Stimulated activated CD8-positive, alpha-beta memory T cell treated with anti-CD3 and anti-CD28 coated beads, Interleukin-7, amount 100 ng/mL, for 48 hours (primary cell): ENCODE measurements around the gene ADCY5.
A peak's percentile ranks its signal among the peaks of the same experiment; 100 is the strongest.

ENCODE experiments used
- DNase-seq, 2 donors: peaks; one replicate each; pipeline ENCODE4 v3.0.0-alpha.2; 2020; ENCODE audit warnings: low read depth in 1 of 2; ENCODE audit errors: extremely low read depth in 1 of 2

The ADCY5 gene

DNA sequence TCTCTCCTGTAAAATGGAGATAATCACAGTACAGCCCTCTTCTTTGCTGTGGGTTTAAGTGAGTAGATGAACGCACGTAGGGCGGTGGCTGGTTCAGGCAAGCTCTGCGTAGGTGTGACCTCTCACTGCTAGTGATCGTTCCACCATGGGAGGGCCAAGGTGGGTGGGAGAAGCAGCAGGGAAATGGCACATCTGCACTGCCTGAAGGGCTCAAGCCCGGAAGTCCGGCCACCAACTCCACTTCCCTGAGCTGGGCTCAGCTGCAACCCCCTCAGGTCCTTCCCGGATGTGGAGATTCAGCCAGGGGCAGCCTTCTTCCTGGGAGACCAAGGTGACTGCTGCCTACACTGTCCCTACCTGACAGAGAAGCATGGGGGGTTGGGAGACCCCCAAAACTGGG, 102.9 kb downstream of the ADCY5 start:
- DNase-seq, result no peak

DNA sequence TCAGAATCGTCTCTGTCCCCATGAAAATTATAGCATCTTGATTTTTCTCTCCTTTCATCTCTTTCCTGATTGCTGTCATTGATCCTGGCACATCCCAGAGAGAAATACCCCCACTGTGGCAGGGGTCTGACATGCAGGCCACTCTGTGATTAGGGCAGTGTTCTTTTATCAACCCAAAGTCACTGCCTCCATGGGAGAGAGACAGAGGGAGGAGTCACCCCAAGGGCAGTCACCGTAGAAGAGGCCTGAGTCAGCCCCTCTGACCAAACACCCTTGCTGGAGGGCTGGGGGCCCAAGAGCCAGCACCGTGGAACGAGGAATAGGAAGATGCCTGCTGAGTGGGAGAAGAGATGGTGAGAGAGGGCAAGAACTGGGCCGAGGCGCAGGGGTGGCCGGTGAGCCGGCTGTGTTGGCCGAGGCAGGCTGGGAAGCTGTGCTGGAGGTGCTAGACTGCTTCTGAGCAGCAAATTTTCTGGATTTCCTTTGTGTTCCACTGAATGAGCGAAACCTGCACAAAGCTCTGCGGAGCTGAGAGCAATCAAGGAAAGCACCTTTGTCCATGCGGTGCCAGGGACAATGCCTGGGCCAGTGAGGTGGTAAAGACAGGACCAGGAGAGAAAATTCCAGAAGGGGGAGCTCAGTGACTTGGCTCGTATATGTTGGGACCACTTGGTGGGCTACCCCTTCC, 103.8 kb downstream of the ADCY5 start:
- no peak for DNase-seq

DNA sequence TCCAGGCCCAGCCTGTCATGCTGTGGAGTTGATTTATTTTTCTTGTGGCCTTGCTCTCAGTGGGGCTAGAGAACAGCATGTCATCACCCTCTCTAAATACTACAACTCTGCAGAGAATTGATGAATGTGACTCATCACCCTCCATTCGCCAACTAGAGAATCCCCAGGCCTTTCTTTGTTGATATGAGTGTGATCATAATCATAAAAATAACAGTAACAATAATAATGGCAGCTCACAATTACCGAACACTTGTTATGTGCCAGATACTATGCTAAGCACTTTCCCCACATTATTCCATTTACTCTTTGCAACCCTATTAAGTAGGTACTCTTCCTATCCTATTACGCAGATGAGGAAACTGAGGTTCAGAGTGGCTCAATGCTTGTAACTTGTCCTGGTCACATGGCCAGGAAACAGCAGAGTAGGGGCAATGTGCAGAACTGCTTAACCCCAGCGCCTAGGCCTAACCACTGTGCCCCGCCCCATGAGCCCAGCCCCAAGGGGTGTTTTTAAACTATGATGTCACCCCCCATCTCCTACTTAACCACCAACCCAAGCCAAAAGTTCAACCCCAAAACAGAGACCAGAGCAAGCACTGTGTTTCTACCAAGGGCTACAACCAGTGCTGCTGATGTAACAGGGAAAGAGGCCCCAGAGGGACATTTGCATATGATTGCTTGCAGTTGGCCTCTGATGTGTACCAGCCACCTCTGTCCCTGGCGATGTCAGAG, 104.5 kb downstream of the ADCY5 start:
- peak in 1 of 2 donors; percentile 3 for DNase-seq

DNA sequence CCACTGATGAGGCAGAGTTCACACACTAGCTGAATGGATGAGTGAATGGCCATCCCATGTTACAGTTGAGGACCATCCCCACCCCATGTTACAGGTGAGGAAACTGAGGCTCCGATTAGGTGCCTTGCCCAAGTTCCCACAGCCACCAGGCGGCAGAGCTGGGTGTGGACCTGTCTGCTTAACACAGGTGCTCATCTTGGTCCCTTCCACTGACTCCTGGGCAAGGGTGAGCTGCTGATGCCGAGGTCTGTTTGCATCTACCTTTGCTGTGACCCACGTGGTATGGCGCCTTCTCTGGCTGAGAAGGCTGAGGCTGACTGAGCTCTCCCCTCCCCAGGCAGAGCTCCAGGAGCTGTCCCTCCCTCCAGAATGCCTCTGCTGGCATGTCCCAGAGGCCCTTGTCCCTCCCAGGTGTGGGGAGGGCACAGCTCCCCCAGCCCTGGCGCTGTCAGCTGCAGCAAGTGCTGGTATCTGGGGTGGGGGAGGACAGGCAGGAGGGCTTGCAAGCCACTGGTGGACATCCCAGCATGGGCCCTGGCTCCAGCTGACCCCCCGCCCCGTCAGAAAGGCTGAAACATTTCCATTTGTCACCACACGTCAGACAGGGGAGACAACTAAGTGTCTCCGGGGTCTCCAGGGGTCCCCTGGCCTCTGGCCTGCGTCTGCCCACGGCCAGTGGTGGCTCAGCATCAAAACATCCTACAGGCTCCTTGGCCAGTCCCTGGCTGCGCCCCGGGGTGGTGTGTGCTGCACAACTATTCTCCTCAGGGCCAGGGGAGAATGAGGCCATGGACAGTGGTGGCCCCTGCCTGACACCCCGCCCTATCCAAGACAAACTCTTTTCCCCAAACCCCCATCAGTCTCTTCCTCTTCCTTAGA, 105.4 kb downstream of the ADCY5 start:
- DNase-seq, result no peak

DNA sequence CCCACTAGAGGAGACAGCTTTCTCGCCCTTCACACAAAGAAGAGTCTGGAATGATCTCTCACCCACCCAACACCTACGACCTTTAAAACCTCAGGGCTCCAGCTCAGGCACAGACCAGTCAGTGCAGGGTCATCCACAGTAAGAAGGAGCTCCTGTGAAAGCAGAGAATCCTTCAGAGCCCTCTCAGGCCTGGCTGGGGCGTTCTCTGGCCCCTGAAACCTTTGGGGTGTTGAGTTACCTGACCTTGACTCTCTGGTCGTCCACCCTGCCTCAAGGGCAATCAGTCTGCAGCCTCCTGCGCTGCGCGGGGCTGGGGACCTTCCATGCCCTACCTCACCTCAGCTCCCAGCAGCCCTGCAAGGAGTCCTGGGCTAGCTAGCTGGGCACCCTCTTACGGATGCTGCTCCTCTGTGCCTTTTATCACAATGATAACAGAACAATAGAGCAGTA, 106.2 kb downstream of the ADCY5 start:
- DNase-seq, result no peak

DNA sequence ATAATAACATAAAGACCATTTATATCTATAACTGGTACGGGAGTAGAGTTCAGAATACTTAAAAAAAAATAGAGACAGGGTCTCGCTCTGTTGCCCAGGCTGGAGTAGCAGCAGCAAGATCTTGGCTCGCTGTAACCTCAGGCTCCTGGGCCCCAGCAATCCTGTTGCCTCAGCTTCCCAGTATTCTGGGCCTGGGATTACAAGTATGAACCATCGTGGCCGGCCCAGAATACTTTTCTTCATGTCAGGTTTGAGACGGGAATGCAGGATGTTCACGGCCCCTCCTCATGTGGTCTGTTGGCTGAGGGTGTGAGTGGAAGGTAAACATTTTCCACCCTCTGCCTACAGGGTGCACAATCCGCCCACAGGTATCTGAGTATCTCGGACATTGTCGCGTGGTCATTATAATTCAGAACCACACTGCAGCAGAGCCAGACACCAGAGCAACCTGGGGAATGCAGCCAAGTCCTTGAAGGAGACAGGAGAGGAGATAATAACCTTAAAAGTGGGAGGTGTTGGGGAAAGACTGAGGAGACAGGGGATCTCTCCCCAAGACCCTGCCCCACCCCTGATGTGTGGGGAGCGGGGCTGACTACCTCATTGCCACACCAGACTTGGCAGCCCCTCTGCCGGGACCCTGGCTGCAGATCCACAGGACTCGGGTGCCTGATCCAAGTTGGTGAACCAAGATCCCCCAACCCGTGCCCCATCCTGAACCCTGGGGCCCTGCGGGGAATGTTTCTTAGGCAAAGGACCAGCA, 106.8 kb downstream of the ADCY5 start:
- no peak for DNase-seq

DNA sequence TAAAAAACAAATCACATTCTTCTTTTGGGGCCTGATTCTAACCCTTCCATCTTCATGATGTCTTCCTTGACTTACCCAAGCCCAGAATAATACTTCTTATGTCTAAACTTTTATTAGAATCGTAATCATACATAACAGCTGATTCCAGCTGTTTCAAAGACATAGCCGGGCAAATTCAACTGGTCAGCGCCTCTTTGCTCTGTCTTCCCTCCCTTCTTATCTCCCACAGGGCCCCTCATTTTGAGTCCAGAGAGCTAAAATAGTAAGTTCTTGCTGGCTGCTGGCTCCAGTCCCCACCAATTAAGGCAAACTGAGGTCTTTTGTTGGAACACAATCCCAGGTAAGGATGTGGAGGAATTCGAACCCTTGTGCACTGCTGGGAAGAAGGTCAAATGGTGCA, 108.6 kb downstream of the ADCY5 start:
- no peak for DNase-seq

DNA sequence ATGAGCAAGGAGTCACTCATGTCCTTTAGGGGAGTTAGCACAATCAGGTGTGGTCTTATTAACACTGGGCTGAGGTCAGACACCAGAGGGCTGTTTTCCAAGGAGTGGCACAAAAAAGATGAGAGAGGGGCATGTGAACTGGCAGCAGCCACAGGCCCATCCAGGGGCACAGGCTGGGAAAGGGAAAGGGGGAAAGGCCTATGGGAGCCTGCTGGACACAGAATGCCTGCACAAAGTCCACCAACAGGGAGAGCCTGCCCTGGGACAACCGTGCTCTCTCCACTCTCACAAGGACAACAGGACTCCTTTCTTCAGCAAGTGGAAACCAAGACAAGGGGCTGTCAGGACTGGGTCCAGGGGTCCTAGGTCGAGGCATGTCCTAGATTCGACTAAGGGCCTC, 109.6 kb downstream of the ADCY5 start:
- no peak for DNase-seq

DNA sequence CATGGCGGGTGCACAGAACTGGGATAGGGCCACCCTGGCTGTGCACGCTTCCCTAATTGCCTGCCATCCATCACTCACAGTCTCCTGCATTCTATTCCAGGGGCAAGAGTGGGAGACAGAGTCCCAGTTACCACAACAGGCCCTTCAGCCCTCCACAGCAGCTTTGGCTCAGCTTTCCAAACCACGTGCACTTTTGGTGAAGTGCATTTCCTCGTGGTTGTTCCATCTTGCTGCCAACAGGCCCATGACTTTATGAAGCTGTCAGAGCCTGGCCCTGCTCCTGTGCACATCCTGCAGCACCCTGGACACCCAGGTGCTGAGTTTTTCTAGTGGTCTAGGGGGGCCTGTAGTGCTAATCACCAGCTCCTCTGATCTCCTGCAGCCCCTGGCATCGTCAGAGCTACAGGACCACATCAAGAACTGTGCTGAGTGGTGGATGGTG, 110.2 kb downstream of the ADCY5 start:
- DNase-seq, result no peak

DNA sequence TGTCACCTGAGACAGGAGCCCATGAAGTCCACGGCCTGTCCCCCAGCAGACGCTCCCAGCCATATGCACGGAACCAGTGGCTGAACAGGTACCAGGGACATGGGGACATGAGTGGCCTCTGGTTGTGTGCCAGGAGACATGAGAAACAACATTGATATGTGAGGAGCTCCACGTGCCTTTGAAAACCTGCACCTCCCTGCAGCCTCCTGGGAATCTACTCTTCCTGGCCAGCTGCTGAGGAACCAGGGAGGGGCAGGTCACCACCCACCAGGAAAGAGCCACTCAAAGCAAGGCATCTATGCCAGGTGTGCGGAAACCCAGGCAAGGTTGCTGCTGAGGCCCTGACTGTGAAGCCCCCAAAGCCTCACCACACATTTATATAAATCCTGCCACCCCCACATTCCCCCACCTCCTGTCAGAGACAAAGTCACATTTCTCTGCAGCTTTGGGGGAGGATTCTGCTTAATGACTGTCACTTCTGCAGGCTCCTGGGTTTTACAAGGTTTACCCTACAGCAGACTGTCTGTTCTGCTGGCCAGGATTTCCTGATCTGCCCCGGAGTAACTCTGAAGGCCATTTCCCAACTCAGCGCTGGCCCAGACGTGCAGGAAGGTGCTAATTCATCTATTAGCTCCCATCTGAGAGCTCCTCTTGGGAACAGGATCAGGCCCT, 110.8 kb downstream of the ADCY5 start:
- DNase-seq, result no peak

DNA sequence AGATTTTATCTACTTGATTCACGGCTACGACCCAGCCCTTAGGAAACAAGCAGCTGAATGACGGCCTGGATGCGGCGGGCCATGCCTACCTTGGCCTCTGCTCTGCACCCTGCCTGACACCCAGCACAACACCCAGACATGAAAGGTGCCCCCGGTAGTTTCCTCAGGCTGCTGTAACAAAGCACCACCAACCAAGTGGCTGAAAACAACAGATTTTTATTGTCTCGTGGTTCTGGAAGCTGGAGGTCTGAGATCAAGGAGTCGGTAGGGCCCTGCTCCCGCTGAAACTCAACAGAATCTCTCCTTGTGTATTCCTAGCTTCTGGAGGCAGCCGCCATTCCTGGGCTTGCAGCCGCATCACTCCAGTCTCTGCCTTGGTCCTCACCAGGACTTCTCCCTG, 111.7 kb downstream of the ADCY5 start:
- DNase-seq, result no peak

DNA sequence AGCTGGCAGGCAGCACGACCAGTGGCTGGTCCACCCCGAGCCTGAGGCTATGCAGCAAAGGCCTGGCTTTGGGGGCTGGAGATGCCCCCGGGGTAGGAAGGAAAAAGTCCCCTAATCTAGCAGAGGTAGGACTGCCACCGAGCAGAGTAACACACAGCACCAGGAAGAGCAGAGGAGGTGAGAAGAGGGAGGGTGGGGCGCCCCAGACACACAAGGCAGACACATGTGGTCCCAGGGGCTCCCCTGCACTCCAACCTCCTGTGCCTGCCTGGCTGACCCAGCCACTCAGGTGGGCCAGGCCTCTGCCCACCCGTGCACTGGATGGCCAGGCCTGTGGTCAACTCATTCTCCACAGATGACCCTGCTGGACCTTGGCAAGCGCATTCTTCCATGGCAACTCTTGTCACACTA, 112.4 kb downstream of the ADCY5 start:
- DNase-seq, result no peak

DNA sequence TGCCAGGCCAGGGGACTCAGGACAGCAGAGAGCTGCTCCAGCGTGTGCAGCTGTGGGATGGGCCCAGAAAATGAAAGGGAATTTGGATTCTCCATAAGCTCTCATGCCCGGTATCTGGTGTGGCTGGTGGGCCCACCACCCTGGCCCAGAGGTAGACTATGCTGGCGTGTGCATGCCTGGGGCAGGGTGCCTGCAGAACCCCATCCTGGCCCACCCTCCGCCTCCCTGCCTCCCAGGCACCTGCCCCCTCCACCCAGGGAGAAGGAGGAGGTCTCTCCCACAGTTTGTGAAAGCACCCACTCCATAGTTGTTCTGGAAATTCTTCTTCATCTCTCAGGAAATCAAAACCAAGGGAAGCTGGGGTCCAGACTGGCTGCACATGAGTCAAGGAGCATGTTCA, 112.9 kb downstream of the ADCY5 start:
- no peak for DNase-seq

DNA sequence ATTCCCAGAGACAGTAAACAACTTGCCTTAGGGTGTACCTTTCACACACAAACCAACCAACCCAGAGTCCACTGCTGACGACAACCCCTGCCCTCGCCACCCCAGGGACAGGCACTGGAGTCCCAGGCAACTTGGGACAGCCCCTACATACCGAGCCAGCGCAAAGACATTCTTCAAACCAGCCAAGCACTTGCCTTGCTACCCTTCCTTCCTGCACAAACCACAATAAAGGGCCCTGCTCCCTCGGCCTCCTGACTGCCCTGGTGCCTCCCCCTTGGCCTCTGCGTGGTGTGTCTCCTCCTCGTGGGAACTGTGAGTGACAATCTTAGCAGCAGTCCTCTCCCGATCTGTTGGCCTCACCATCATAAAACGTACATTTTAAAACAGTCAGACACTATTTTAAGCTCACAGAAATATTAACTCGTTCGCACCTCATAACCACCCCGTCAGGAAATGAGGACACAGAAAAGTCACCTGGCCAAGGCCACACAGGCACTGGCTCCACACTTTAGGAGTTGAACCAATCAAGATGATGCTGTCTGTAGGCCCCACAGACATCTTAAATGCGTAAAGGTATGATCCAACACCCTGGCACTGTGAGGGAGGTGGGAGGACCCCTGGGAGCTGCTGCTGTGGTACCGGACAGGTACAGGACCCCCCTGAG, 113.8 kb downstream of the ADCY5 start:
- no peak for DNase-seq

DNA sequence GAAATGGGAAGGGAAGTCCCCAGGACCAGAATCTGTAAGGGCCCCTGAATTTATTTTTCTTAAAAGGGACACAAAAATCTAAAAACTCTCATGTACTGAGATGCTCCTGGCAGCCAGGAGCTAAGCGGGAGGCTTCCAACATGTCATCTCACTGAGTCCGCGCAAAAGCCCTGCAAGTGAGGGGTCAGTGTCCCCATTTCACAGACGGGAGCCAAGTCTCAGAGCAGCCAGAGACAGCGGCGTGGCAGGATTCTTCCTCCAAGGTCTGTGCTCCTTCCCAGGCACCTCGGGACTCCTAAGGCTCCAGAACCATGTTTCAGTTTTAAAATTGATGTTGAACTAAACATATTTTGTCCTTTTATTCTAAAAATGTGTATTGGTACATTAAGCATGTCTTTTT, 114.8 kb downstream of the ADCY5 start:
- DNase-seq, result no peak

DNA sequence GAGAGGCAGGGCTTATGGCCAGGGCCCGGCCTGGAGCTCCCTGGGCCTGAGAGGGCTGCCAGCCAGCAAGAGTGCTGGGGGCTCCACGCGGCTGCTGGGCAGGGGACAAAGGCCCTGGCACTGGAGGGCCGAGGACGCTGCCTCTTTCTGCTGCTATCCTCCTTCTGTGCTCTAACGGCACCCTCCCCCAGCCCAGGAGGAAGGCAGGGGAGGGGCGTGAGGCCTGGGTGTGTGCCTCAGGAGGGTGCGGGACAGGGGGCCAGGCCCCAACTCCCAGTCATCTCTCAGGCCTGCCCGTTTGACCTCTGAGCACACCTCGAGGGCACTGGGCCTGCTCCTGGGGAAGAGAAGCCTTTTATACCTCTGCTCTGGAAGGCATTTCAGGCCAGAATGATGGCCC, 115.5 kb downstream of the ADCY5 start:
- no peak for DNase-seq

DNA sequence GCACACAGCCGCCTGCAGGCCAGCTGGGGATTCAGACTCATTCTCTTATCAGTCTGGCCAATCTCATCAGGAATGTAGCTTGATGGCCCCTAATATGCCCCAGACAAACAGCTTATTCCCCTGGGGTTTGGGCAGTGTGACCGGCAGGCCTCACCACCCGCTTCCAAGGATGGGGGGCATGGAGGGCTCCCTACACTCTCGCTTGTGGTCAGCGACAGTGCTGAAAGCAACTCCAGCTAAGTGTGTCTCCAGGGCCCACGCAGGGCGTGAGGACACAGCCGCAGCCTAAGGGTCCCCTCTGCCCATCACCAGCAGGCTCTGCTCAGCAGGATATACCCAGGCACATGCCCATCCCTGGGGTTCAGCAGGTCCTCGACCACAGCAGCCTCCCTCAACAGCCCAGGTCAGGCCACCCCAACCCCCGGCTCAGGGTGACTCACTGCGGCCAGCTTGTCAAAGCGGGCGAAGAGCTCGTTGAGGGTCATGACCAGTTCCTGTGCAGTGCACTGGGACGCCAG, 116.7 kb downstream of the ADCY5 start:
- DNase-seq, result no peak

DNA sequence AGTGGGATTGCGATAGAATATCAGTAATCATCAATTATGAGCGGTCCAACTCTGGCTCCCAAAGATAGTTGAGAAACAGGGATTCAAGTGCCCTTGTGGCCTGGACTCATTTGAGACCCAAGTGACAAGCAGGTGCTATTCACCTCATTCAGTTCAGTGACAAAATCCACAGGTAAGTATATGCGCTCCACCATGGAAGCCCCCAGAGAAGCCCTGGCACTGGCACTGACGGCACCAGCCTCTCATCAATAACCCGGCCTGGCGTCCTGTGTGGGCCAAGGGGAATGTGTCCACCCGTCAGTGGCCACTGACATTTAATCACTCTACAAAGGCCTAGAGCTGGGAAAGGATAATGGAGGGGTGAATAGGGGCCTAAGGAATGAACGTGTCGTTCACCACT, 117.2 kb downstream of the ADCY5 start:
- DNase-seq, result no peak

DNA sequence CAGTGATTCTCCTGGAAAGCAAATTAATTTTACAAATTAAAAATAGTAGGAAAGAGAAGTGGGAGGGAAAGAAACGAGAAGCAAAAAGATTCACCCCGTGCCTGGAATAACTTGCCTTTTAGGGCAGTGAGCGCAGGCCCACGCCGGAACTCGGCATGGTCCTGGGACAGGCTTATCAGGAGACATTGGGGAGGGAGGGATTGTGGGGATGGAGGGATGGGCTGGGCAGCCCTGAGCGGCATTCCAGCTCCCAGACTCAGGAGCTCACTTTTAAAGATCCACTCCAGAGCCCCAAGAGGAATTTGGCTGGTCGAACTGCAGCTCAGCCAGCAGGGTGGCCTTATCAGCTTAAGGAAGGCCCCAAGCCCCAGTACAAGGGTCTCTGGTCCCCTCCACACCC, 117.9 kb downstream of the ADCY5 start:
- DNase-seq, result no peak
